UCSD-AML1 (cell line): Measurements from ENCODE around the gene E2F4.

Source experiments
- DNase-seq: peaks from one replicate; lab custom pipeline; 2025; ENCODE audit not compliant: unreplicated experiment; lab: John Stamatoyannopoulos, UW

The E2F4 gene

DNA sequence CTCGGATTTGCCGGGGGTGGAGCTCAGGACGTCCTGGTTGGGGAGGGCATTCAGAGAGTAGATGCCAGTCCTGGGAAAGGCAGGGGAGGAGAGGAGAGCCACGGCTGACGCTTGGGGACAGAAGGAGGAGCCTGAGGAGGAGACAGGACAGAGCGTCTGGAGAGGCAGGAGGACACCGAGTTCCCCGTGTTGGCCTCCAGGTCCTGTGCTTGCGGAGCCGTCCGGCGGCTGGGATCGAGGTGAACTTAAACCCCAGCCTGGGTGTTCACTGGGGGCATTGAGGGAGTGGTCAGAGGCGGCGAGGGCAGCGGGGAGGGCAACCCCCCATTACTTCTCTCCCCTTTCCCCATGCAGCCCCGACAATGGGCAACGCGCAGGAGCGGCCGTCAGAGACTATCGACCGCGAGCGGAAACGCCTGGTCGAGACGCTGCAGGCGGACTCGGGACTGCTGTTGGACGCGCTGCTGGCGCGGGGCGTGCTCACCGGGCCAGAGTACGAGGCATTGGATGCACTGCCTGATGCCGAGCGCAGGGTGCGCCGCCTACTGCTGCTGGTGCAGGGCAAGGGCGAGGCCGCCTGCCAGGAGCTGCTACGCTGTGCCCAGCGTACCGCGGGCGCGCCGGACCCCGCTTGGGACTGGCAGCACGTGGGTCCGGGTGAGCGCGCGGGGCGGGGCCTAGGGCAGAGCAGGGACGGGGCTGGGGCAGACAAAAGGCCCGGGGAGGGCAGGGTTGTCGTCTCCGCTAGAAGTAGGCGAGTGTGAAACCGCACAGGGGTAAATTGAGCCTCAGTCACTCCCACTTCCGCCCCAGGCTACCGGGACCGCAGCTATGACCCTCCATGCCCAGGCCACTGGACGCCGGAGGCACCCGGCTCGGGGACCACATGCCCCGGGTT, 17.9 kb upstream of the E2F4 start:
- DNase-seq: peak; percentile 73

DNA sequence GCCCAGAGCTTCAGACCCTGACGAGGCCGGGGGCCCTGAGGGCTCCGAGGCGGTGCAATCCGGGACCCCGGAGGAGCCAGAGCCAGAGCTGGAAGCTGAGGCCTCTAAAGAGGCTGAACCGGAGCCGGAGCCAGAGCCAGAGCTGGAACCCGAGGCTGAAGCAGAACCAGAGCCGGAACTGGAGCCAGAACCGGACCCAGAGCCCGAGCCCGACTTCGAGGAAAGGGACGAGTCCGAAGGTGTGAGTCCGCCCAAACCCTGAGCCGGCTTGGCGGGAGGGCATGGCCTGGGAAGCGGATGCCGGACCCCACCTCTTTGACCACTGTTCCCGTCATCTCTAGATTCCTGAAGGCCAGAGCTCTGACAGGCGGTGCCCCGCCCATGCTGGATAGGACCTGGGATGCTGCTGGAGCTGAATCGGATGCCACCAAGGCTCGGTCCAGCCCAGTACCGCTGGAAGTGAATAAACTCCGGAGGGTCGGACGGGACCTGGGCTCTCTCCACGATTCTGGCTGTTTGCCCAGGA, 17.2 kb upstream of the E2F4 start:
- DNase-seq: no peak

DNA sequence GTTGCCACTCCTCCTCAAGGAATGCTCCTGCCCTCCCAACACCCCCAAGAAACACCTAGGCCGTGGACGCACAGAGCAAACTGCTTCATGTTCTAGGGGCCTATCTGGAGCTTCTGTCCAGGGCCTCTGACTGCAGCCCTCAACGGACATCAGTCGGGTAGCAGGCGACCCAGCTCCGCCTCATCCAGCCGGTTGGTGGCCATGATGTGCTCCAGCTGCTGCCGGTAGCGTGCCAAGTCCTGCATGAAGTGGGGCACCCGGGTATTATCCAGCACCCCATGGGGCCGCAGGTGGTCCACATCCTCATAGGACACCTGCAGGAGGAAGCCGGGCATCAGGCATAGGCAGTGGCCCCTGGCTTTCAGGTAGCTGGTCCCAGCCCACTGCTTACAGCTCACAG, 15.3 kb upstream of the E2F4 start:
- DNase-seq: no peak

DNA sequence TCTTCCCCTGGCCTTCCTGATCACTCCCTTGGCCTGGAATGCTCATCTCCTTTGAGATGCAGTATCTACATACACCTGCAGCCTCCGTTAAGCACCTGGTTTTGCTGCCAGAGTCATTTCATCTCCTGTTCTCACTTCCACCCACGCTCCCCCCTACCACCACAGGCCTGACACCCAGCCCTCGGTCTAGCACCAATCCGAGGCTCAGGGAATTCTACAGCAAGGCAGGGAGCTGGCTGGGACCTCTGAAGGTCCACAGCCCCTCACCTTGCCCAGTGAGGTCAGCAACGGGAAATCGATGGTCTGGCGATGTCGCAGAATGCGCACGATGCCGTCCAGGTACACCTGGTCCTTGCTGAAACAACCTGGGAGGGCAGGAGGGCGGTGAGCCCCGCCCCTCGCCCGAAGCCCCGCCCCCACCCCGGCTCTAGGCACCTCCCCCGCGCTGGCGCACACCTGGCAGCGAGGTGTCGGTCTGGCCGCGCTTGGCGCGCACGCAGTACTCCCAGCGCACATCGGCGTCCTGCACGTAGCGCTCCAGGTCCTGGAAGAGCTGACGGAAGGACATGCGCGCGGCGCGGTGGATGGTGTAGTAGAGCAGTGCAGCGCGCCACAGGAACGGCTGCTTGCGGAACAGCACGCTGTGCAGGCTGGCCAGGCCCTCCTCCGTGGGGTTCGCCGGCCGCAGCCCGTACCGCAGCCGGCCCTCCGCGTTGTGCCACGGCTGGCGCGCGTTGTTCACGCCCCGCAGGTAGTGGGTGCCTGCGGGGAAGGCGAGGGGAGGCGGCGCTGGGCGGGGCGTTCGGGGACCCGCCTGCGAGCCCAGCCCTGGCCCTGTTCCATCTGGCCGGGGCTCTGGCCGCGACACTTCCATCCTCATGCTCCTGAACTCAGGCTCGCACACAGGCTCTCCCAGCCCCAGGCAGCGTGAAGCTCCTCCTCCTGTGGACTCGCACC, 13.9 kb upstream of the E2F4 start:
- no peak for DNase-seq

DNA sequence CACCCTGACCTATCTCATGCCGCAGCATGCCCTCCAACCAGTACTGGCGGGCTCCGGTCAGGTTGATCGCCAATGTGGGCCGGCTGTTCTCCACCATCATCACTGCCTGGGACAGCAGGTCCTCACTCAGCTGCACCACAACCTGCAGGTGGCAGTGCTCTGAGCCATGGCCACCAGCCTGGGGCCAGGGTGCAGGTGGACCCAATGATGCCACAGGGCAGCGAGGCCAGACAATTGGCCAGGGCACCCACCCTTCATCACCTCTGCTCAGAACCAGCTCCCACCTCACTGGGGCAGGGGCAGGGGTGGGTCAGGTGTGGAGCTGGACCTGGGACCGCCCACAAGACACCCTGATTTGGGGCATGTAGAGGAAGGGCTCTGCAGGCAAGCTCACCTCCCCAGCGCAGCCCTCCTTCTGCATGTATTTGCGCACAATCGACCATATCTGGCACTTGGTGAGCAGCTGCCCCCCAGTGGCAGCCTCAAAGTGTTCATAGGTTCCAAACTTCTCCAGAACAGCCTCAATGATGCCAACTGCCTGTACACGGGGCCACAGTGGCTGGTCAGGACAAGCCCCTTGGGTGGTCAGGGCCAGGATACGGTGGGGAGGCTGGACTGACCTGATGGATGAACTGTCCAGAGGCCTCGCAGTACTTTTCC, 12.4 kb upstream of the E2F4 start:
- peak; percentile 24 for DNase-seq

DNA sequence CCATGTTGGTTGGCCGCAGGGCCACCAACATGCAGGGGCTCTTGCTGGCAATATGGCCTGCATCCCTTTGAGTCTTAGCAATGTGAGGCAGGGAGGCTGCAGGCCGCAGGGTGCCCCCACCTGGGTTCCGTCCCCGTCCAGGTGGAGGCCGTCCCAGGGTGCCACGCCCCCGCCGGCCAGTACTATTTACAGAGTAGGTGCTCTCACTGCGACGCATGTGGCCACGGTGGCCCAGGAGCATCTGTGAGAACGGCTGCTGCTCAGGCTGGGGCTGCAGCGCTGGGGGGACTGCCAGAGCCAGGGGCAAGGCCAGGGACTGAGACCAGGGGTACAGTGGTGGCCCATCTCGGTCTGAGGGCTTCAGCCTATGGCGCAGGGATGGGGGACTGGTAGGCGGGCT, 11.8 kb upstream of the E2F4 start:
- no peak for DNase-seq

DNA sequence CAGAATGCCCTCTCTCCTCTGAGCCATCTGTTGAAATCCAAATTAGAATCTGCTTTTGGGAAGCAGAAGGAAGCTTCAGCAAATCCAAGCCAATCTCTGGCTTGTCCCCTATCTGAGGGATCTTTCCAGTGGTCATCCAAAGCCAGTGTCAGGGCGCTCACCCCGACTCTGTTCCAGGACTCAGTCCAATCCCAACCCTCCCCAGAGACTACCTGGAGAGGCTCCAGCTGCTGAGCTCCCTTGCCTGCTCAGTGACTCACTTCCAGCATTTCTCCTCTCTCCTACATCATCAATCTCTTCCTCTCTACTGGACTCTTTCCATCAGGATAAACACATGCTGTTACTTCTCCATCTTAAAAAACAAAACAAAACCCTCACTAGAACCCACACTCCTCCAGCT, 10.6 kb upstream of the E2F4 start:
- DNase-seq: no peak

DNA sequence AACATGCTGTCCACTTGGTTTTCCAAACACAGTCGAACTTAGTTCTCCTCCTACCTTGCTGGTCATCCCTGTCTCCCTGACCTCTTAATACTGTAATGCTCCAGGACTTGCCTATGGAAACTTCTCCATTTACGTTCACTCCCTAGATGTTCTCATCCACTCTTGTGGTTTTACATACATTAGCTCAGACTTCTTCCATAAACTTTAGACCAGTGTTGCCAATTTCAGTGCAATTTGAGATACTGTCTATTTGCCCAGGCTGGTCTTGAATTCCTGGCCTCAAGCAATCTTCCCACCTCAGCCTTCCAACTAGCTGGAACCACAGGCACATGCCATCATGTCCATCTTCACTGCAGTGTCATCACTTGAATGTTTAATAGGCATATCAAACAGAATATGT, 9.7 kb upstream of the E2F4 start:
- DNase-seq: no peak

DNA sequence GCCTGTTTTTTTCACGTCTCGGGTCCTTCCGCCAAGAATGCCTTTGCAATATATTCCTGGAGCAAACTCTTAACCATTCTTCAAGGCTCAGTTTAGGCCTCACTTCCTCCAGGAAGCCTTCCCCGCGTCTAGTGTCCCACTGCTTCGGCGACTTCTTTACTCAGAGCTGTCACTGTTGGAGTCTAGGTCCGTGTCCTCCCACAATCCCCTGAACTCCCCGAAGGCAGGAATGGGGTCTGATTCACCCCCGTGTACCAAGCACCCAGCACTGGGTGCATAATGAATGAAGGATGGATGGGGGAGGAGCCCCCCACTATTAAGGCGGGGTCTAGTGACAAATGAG, 8.7 kb upstream of the E2F4 start:
- no peak for DNase-seq

DNA sequence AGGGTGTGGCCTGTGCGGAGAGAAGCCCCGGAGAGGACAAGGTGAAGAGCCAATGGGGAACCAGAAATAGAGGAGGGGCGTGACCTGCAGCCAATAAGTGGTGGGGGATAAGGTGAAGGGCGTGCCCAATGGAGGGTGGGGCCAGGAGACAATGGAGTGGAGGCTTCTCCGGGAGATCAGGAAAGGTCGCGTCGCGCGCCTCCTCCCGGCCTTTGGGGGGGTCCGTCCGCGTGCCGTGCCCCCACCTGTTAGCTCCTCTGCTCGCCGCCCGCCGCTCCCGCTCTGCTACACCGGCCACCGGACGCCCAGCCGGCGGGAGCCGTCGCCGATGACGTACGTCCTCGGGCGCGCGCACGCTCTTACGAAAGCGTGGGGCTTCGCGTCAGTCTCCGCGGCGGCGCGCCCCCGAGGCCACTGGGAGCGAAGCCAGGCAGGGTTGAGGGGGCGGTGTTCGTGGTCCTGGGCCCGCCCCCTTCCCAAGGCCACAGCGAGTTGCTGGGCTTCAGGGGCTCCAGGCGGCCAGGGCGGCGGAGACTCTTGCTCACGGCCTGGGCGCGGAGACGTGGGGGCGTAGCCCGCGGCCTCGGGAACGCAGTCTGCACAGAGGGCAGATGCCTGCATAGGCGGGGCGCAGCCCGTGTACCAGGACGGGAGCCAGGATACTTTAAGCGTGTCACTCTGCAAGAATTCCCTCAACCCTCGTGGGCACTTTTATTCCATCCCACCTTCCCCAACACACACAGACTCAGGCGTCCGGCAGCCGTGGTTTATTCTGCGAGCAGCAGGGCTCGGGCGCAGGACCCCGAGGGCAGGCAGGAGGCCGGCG, 8.1 kb upstream of the E2F4 start, which contains the start of gene MATCAP1:
Gene MATCAP1, minus strand, starts transcription at position 337 of the 826 bp plus-strand sequence. CDS start 3,353 bp downstream, outside the sequence.
- peak; percentile 94 for DNase-seq

DNA sequence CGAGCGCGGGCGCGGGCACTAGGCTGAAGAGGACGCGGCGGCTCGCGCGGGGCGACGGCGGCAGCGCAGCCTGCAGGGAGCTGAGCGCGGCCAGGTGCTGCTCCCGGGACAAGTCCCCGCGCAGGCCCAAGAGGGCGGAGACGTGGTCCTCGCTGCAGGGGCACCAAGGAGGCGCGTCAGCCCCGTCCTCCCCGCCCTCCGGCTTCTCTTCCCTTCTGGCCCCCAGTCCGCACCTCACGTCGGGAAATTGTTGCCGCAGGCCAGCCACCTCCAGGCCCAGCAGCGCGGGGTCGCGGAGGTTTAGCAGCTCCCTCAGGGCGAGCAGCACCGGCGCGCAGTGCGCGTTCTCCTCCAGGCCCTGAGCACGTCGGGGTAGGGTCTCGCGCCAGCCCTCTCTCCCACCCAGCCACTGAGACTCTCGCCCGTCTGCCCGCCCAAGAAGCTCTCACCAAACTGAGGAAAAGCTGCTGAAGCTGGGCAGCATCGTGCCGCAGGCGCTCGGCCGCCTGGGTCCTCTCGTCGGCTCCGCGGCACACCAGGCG, 7.4 kb upstream of the E2F4 start:
- DNase-seq: no peak

DNA sequence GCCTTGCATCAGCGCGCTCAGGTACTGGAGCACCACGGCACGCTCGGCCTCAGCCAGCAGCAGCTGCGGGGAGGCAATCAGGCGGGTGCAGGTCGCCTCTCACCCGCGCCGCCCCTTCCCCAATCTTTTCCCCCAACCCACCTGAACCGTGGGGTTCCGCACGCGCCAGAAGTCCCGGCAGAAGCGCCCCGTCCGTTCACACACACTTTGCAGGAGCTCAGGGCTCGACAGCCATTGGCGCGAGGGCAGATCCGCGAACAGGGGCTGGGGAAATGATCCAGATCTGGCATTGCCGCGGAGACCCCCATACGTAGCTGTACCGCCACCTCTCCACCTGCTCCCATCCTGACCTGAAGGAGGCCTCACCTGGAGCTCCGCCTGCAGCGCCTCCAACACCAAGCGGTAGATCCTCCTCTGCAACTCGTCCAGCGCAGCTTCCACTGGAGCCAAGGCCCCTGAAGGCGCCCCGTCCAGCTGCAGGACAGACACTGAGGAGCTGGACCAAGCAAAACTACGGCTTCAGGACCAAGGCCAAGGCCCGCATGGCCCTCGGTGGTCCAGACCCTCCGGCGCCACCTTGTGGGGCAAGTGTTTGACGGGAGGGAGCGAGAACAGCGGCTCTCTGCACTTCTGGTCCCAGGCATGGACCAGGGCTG, 6.8 kb upstream of the E2F4 start:
- peak; percentile 83 for DNase-seq

DNA sequence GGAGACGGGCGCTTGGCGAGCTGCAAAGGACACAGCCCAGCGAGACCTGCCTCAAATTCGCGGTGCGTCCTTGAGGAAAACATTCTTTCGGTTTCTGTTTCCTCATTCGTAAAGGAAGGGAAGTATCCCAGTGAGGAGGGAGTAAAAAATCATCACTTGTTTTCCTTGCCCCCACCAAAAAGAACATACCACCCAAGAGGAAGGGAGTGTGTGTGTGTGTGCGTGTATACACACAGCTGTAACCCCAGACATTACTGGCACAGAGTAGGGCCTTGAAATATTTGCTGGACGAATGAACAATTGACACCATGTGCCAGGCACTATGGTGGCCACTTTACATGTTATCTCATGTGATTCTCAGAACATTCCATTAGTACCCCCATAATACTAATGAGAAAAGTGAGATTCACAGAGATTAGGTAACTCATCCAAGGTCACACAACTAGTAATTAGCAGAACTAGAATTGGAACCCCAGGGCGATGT, 6.3 kb upstream of the E2F4 start:
- no peak for DNase-seq

DNA sequence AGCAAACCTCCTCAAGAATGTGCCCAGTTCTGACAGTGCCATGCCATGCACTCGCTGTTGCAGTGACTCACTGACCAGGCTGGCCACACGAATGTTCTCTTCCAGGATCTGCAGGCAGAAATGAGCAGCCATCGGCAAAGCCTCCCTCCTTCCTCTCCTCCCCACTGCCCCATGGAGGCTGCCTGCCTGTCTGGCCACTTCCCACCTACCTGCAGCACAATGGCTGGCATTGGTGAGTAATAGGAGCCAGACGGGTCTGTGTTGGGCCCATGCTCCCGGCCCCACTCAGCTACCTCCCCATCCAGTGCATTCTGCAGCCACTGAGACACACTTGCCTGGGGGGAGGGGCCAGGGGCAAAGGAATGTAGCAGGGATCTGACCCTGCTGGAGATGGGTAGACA, 5.4 kb upstream of the E2F4 start:
- DNase-seq: no peak

DNA sequence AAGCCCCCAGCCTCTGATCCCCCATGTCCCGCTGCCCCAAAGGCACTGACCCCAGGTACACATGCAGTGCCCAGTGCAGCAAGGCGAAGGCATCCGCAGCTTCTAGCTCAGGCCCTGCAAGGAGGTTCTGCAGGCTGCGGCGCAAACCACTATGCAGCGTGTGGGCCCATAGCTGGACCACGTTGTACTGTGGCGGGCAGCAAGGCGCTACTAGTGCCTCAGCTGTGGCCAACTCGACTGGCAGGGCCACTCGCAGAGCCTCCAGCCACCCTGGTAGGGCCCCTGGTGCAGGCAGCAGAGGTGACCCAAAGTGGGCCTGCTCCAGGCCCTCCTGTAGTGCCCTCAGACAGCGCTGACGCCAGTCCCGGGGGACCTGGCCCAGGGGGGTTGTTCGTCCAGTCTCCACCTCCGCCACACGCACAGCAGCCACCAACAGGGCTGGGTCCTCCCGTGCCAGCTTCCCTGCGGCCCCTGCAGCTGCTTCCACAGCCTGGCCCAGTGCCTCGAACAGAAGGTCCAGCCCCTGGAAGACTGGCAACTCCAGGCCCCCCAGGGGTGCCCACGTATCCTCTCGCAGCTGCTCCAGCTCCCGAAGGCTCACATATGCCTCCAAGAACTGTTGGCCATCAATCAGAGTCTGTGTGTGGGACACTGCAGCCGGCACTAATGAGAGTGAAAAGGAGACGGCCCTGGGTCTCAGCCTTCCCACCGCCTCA, 4.6 kb upstream of the E2F4 start:
- no peak for DNase-seq

DNA sequence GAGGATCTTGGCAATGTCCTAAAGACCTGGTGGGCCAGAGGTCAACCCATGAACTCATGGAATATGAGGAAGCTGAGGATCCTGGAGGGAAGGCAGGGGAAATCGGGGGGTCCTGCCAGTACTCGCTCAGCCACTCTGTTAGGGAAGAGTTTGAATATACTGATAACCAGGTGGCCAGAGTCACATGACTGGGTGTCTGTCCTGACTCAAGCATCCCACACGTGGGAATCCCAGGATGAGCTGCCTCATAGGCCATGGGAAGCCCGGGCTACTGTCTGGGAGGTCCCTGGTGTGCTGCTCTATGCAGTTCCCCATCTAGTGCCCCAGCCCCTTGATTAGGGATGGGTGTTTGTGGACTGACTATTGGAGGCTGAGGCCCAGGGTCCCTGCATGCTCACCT, 3.6 kb upstream of the E2F4 start:
- DNase-seq: no peak

DNA sequence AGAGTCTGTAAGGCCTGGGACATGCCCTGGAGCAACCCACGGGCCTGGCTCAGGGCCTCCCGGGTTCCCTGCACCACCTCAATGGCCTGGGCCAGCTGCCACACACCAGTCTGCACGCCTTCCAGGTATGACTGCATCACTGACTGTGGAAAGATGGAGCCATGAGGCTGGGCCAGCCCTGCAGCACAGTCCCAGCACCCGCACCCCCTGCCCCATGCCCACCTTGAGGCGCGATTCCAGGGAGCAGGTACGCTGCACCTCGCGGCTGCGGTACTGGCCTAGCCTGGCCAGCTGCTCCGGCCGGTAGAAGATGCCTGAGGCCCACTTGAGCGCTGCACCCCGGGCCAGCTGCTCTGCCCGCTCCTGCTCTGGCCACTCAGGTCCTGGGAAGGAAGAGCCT, 3.2 kb upstream of the E2F4 start:
- DNase-seq: no peak

DNA sequence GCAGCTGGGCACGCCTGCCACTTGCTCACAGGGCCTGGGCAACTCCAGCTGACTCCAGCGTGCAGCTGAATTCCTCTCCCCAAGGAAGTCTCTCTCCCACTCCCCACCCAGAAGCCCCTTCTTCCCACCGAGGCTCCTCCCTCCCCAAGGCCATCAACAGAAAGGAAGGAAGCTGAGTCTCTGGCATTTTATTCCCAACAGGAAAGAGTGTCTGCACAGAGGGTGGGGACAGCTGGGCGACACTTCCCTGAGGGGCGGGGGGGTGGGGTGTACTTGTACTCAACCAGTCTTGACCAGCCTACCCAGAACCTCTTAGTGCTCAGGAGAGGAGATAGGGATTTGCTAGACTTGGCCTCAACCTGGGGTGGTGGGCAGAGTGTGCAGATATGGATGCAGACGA, 1.9 kb upstream of the E2F4 start, which contains the start of gene EXOC3L1:
Gene EXOC3L1, minus strand, starts transcription at position 96 of the 400 bp plus-strand sequence. CDS start 460 bp downstream, outside the sequence.
- peak; percentile 49 for DNase-seq
